GM21786 (cell line): Measurements from ENCODE around the gene TWIST1.

ENCODE experiments used
- ATAC-seq: cut with Tn5 transposase; IDR thresholded peaks from one replicate; pipeline ENCODE4 v1.9.1; 2021; ENCODE audit not compliant: unreplicated experiment

The TWIST1 gene

DNA sequence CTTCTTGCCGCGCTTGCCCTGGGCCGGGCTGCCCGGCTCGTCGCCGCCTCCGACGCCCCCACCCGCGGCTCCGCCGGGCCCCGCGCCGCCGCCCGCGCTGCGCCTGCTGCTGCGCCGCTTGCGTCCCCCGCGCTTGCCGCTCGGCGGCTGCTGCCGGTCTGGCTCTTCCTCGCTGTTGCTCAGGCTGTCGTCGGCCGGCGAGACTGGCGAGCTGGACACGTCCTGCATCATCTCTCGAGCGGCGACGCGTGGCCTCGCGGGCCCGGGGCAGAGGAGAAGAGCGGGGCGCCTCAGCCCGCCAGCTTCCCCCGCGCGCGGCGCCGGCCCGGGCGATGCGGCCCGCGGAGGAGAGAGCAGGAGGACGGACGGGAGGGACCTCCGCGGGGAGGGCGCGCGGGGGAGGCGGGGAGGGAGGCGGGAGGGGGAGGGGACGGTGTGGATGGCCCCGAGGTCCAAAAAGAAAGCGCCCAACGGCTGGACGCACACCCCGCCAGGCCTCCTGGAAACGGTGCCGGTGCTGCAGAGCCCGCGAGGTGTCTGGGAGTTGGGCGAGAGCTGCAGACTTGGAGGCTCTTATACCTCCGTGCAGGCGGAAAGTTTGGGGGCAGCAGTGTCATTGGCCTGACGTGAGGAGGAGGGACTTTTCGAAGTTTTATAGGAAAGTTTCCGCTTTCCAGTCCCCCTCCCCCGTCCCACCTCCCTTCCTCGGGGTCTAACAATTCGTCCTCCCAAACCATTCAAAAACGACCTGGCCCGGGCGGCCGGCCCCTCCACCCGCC lies at the start of gene TWIST1:
TSS of gene TWIST1 (minus strand) at position 546 of the 779 bp plus-strand sequence. CDS start at position 231, 315 bp downstream.
- ATAC-seq: no peak

DNA sequence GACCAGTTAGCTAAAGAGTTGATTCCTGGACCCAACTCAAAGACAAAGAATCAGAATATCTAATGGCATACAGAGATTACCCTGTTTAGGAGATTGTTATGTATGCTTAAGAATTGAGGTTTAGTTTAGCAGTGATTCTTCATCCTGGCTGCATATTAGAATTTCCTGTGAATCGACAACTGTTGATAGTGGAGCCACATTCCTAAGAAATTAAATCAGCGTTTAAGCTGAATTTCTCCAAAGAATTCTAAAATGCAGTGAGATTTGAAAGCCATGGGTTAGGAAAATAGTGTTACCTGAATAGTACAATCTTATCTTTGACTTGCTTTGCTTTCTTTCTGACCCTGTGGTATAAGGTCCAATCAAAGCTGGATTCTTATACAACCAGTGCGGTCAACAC lies 44.2 kb upstream of the TWIST1 start:
- no peak for ATAC-seq

DNA sequence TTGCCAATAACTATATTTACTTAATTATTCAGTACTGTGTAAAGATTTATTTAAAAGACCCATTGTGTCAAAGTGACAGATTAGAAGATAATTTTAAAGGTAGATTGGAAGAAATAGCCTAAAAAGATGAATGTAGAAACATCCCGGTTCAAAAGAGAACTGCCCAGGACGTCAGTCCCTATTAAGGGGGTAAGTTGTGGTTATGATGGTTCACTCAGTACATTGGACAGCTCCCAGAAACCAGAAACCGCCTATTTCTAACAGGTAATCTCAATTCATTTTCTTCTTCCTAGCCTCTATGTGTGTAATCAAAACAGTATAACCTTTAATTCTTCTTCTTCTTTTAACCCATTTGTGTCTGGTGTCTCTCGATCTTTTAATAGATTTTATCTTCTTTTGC lies 29.3 kb upstream of the TWIST1 start:
- ATAC-seq: no peak

DNA sequence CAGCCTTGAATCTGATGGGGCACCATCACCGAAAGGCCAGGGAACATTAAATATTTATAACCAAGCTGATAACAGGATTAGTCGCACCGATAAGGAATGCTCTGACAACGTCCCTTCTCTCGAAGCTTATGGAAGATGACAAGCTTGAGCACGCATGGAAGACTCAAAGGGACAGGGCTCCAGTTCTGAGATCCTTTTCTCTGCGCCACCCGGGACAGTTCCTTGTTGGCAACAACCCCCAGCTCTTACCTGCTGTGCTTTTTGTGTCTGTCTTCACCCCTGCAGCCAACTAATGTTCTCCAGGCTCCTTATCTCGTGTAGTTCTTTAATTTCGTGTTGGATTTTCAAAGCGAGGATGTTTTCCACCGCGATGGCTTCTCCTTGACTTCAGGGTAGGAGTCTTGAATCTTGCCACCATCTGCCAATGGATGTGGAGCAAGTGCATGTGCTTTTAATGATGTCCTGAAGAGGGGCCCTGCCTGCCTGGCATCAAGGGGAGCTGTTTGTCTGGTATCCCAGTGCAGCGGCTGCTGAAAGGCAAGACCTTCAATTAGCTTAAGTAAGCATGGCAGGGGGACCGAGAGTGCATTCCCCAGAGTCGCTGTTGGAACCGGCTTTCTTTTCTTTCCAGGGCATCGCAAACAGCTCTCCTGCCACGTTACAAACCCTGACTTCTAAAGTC lies 28.1 kb upstream of the TWIST1 start:
- ATAC-seq: no peak

DNA sequence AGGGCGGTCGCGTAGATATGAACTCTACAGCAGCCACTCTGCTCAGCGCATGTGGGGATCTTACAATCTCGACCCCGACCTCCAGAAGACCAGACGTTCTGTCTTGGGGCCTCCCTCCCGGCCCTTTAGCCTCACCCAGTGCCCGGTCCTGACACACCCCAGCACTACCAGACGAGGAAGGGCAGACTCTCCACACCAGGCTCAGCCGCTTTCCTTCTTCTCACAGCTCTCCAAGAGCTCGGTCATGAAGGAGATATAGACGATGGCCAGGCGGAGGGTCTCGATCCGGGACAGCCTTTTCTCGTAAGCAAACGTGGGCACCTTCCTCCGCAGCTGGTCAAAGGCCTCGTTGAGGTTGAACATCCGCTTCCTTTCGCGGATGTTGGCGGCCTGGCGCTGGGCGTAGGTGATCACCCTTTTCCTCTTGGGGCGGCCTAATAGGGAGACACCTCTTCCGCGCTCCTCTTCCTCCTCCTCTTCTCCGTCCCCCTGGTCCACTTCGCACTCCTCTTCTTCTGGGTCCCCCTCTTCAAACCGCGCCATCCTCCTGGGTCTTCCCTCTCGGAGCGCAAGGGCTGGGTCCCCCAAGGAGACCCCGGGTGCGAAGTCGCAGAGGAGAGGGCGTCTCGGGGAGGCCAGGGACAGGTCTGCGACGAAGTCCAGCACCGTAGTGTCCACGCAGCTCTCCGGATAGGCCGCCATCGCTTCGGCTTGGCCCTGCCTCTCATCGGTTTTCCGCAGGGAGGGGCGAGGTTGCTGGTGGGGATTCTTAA lies 27.4 kb upstream of the TWIST1 start, which contains the start of gene FERD3L:
TSS of gene FERD3L (minus strand) at position 761 of the 773 bp plus-strand sequence. CDS start at position 702, 59 bp downstream.
- ATAC-seq: no peak

DNA sequence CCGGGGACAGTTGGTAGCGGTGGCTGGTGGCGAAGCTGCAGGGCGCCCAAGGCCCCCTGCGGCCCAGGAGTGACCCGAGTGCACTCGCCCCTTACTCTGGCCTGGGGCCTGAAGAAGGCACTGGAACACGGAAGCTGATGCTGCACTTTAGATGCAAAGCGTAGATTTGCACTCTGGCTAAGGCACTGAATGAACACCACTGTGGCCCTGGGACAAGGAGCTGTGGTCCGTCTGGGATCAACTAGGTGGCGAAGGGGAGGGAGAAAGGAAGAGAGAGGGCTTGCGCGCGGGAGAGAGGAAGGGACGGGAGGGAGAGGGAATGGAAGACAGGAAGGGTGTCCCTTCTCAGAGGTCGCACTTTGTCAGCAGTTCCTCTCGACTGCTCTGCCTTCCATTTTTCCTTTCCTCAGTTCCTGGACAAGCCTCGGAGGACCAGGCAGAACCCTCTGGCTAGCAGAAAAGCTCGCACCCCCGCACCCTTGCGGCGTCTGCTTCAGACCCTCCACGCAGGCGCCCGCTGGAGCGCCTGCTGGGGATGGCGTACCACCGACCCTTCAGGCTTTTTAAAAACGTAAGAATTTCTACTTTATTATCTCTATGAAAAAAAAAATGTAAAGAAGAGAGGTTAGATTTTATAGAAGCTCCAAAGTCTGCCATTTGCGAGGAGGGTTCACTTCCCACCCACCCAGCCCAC lies 26.6 kb upstream of the TWIST1 start:
- no peak for ATAC-seq

DNA sequence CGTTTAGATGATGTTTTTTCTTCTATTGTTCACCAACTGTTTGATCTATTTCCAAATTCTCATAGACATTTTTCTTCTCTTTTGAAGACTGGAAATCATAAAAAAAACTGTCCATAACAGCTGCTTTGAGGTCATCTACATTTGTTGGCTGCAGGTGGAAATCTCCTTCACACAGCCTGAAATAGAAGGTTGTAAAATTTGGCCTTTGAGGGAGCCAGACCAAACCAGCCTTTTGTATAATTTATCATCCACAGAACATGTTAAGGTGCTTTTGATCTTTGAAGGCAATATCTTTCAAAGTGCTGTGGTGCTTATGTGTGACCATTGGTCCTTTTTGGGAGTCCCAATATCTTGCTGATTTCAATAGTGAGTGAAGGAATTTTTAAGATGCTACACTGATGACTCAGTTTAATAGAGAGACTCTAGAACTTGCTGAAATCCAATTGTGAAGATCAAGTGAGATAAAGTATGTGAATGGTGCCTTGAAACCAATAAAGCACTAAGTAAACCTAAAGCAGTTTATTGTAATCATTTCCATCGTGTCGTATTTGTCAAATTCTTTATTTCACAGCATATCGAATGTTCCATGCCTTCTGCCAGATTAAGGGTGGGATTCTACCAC lies 22.4 kb upstream of the TWIST1 start:
- ATAC-seq: no peak

DNA sequence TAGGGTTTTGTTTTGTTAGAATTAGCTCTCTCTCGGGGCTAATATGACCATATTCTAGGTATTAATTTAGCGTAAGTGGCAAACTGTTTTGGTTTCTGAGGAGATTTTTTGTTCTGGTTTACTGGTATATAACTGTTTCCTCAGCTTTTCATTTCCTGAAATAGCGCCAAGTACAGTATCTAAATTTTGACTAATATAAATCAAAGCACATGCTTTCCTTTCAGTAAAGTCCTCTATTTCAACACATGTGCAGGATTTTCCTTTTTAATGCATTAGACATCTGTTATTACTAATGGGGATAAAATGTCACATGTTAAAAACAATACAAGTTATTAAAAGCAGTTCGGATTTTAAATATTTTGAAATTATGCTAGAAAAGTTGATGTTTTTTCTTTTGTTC lies 16.4 kb upstream of the TWIST1 start:
- no peak for ATAC-seq

DNA sequence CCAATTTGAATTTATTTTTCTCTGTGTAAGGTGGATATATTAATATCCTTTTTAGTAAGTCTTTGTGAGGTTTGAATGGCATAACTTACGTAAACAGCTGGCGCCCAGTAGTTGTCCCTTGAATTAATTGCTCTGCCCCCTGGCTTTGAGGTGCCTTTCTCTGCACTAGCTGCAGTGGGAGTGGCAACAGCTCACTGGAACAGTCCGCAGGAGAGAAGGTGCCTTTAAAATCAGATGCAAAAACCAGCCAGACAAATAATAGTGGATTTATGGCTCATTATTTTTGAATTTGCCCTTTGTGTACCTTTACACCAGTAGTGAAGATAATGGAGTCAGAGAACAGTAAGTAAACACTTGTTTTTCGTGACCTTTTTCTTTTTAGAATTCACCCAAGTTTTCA lies 16.0 kb upstream of the TWIST1 start:
- ATAC-seq: no peak

DNA sequence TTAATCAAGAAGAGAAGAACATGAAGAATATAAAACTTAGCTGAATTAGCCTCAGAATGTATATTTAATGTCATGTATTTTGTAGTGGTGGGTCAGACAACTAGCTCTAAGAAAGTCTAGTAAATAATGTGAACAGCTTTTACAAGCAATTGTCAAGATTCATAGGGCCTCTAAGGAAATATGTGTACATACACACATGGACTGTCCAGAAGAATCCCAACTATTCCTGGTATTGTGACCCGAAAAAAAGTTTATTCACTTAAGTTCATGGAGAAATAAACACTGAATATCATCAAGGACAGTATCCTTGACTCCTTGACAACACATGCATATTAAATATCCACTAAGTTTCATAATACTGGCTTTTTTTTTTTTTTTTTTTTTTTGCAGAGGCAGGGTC lies 11.4 kb upstream of the TWIST1 start:
- no peak for ATAC-seq

DNA sequence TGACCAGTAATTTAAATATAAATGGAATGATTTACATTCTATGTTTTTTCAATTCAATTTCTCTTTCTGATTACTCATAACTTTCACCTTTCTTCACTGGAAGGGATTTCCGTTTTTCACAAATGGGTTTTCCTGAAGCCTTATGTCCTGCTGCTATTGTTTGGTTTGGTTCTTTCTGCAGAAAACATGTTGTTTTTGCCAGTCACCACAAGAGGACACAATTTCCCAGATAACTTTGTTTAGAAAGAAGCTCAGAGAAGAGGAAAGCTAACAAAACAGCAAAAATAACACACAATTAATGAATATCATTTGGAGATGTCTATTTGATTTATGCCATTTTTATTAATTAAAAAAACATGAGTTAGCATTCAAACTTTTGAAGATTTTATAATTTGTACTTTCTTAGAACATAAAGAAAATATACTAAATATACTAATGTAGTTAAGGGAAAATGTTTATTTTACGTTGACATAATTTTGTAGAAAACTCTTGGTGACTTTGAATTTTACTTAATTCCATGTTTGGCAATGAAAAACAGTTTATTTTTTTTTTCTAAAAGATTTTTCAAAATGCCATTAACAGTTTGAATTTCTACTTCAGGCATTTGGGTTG lies 4.6 kb upstream of the TWIST1 start:
- ATAC-seq: no peak

DNA sequence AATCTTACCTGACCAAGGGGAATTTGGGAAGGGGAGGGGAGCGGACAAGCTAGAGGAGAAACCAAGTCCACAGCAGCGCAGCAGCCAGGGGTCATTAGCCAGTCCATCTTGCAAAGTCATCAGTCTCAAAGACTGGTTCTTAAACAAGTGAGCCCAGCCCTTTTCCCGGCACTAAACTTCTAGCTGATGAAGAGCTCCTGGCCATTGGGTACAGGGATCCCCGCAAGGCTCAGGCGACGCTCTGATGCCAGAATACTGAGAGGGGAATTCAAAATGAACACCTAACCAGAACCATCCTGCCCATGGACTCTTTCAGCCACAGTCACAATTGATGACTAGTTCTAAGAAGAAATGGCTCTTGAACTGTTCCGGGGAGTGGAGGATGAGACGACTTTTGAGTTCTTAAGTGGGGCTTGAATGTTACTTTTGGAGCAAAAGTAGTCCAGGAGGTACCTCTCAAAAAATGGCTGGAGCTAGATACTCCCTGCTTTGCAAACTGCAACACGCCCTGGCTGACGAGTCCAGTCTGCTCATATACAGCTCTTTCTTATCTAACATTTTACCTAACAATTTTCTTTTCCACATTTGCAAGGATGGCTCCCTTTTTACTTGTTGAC lies 2.5 kb upstream of the TWIST1 start:
- no peak for ATAC-seq

DNA sequence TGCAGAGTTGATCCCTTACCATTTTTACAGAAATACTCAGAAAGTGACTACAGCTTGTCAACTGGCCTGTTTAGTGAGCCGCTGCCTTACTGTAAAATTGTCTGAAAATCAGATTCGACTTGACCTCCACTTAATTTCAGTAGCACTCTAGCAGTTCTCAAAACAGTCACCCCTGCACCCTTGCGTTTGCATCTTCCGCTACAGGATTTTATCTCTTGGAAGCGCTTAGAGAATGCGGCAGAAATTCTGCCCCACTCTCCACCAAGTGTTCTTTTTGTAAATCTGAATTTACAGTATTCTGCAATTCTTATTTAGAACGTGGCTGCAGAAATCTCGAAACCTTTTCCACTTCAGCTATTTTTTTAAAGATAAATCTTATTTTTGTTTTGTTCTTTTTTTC lies 1.9 kb upstream of the TWIST1 start:
- ATAC-seq: no peak

DNA sequence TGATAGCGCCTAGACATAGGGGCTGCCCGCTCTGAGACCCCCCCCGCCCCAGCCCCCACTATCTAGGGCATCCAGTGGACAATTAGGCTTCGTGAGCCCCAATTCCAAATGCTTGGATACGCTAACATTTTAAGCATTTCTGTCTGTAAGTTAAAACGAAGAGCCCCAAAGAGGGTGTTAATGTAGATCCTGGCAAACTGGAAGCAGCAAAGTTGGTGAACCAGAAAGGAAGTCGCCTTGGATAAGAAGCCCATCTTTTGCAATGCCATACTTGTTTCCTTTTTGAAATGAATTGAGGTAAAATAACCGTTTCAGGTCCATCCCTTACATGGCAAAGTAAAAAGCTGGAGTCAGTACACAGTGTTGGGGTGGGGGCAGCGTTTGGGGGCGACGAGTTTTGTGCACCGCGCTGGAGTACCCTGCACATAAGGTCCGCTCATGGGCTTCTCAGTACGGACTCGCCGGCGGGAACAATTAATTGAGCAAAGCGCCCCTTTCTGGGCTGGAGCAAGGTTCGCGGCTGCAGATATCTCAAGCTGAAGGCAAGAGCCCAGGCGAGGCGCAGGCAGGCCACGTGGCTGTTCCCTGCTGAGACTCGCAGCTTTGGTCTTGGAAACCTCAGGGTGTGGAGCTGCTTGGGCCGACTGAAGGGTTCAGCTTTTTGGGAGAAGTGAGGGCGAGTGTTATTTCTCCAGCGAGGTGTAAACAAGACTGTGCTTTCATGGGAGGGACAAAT lies 1.4 kb upstream of the TWIST1 start:
- ATAC-seq: no peak

DNA sequence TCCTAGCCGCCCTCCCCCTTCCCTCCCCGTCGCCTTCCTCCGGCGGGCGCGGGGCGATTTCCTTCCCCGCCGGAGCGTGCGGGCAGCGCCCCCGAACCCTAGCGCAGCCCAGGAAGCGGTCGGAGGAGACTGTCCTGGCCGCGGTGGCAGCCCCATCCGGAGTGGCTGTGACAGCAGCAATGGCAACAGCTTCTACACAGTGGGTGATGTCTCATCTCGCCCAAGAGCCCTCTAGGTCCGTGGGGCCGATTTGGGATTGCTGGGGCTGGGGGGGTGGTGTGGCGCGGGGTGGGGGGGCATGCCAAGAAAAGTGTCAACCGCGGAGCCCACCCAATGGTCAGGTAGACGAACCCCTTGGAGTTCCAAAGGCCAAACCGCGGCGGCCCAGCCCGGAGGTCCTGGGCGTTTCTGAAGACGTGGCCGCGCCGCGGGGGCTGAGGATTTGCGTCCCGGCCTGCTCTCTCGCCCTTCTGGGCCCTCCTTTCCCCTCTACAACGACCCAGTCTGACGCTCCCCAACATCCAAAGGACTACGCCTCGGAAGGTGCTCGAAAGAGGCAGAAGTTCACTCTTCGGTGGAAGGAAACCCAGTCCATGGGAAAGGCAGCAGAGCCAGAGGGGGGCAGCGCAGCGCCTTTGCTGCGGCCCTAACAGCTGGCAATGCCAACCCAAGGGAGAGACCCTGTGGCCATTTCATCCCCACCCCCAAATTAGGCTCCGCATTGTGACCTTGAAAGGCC lies 603 bp upstream of the TWIST1 start:
- ATAC-seq: no peak

DNA sequence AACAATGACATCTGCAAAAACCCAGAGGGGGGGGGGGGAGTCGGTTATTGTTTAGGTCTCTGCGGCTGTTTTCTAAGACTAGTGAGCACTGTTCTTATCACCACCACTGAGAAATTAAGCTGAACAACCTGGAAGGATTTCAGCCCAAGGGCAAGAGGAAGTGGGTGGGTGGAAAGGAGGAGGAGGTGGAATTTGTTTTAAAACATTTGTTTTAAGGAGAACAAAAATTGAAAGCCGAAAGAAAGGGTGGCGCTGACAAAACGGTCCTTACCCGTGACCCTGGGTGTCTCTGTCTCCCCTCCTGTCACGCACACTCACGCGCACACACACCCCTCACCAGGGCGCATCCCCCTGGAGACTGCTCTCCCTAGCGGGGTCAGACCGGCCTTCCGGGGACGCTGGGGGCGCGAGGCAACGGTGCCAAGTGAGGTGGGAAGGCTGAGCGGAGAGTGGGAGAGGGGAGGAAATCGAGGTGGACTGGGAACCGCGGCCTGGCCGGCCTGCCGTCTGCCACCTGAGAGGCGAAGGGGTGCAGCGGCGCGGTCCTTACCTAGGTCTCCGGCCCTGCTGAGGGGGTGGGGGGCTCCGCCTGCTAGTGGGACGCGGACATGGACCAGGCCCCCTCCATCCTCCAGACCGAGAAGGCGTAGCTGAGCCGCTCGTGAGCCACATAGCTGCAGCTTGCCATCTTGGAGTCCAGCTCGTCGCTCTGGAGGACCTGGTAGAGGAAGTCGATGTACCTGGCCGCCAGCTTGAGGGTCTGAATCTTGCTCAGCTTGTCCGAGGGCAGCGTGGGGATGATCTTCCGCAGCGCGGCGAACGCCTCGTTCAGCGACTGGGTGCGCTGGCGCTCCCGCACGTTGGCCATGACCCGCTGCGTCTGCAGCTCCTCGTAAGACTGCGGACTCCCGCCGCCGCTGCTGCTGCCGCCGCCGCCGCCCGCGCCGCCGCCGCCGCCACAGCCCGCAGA lies 1.0 kb downstream of the TWIST1 start:
- ATAC-seq: no peak

DNA sequence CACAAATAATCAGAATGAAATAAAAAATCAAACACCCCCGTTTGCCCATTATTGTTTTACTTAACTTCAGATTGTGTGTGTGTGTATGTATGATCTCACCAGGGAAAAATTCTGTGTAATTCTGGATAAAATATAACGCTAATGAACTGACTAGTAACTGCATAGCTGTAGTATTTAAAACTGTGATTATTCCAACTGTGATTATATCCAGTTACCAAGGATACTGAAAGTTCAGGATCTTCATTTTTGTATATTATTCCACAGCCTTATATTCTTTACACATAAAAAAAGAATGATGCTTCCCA lies 2.9 kb downstream of the TWIST1 start:
- ATAC-seq: no peak
